Epithelial cell of proximal tubule (primary cell): Measurements from ENCODE around the gene USF2. TPM values are rescaled to one million over a fixed set of nuclear protein-coding genes. Genes with fewer than 3 reads are reported as not detected.
A peak's percentile ranks its signal among the peaks of the same experiment; 100 is the strongest.
"Not testable (repeated sequence)": the region's sequence is repeated elsewhere in the genome, so short reads cannot be mapped to it uniquely, and the experiment has no call there.

ENCODE experiments used
- DNase-seq: peaks from one replicate; pipeline ENCODE4 v3.0.0-alpha.2; 2011; ENCODE audit warnings: low read depth
- H3K4me3 ChIP-seq: 2 replicates; pipeline ENCODE4 v1.5.1; 2011; ENCODE audit warnings: low read depth, mild to moderate bottlenecking, low read length
- total RNA-seq: library from RNA; depleted of rRNA; stranded (reverse); fragments of >200 nt; gene quantifications from 2 replicates; pipeline ENCODE4 v1.2.3, GENCODE V29; 2015
- TF ChIP-seq, protein P1 (sequence below): conservative IDR thresholded peaks from 2 replicates; pipeline ENCODE4 v1.5.1; 2012; ENCODE audit warnings: low read depth, mild to moderate bottlenecking, low read length

Gene USF2, protein sequence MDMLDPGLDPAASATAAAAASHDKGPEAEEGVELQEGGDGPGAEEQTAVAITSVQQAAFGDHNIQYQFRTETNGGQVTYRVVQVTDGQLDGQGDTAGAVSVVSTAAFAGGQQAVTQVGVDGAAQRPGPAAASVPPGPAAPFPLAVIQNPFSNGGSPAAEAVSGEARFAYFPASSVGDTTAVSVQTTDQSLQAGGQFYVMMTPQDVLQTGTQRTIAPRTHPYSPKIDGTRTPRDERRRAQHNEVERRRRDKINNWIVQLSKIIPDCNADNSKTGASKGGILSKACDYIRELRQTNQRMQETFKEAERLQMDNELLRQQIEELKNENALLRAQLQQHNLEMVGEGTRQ
- 62.9 and 67.6 TPM in 2 replicates for total RNA-seq

DNA sequence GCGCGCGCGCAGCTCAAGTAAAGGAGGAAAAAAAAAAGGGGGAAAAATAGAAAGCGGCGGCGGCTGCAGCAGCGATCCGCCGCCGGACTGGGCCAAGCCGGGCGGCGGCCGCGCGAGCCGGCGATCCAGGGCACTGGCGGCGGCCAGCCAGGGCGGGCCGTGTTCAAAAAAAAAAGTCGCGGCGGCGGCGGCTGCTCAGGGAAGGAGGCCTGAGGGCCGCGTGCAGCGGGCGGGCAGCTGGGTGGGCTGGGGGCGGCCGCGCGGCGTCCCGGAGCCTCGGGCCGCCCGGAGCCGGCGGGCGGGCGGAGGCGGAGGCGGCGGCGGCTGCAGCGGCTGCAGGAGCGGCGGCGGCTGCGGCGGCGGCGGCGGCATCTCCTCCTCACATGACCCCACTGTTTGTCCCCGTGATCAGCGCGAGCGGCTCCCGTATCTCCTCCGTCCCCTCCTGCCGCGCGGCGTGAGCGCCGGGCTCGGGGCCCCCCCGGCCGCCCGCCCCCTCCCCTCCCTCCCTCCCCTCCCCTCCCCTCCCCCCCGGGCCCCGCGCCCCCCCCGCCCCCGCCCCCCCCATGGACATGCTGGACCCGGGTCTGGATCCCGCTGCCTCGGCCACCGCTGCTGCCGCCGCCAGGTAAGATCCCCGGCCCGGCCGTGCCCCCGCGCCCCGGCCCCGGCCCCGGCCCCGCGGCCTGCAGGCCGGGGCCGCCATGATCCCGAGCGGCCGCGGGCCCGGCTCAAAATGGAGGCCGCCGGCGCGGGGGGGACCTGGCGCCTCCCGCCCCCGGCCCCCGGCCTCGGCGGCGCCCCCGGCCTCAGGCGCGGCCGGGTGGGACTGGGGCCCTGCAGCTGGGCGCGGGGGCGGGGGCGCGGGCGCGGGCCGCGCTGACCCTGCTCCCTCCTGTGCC, at the start of gene USF2:
TSS of gene USF2 (plus strand) at position 427 of the 902 bp plus-strand sequence. CDS start at position 567, 140 bp downstream.
- TF ChIP-seq, protein P1, sequence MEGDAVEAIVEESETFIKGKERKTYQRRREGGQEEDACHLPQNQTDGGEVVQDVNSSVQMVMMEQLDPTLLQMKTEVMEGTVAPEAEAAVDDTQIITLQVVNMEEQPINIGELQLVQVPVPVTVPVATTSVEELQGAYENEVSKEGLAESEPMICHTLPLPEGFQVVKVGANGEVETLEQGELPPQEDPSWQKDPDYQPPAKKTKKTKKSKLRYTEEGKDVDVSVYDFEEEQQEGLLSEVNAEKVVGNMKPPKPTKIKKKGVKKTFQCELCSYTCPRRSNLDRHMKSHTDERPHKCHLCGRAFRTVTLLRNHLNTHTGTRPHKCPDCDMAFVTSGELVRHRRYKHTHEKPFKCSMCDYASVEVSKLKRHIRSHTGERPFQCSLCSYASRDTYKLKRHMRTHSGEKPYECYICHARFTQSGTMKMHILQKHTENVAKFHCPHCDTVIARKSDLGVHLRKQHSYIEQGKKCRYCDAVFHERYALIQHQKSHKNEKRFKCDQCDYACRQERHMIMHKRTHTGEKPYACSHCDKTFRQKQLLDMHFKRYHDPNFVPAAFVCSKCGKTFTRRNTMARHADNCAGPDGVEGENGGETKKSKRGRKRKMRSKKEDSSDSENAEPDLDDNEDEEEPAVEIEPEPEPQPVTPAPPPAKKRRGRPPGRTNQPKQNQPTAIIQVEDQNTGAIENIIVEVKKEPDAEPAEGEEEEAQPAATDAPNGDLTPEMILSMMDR, result no peak
- H3K4me3 ChIP-seq, result peak within 1 kb of the TSS; percentile 89
- no peak for DNase-seq

DNA sequence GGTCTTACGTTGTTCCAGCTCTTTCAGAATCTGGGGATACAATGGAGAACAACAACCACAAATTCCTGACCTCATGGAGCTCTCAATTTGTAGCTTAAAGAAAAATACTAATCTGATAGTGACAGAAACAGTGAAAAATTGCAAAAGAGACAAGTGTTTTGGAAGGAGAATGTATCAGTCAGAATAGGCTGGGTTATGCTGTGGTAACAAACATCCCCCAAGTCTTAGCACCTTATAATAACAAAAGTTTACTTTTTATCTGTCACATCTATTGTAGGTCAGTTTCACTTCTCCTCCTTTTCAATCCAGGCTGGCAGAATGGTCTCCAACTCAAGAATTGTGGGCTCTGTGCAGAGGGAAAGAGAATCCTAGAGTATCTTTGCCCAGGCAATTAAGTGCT, 49.8 kb upstream of the USF2 start:
- no peak for DNase-seq
- TF ChIP-seq, protein P1, result no peak
- no peak overlapping the region for H3K4me3 ChIP-seq

DNA sequence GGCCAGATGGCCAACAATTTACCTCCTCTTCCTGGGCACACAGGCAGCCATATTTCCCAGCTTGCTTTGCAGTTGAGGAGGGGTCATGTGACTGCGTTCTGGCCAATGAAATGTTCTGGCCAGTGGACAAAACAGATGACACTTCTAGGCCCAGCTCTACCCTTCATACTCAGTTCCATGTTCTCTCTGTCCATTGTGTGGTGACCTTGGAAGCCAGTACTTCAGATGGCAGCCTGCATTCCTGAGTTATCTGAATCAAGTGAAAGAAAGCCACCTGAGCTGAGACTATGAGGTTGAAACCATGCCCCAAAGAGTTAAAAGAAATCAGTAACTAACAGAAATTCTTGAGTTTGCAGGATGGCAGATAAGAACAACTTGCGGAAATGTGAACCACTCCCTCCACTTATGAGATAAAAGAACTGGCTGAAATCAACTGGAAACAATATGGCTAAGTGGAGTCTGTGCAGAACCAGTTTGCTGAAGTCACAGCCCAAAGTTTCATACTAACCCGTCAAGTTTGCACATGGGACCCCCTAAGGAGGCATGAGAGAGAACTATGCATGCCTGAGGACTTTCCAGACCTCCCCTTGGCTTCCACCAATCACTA, 48.3 kb upstream of the USF2 start:
- no peak overlapping the region for H3K4me3 ChIP-seq
- TF ChIP-seq, protein P1, result no peak
- no peak for DNase-seq

DNA sequence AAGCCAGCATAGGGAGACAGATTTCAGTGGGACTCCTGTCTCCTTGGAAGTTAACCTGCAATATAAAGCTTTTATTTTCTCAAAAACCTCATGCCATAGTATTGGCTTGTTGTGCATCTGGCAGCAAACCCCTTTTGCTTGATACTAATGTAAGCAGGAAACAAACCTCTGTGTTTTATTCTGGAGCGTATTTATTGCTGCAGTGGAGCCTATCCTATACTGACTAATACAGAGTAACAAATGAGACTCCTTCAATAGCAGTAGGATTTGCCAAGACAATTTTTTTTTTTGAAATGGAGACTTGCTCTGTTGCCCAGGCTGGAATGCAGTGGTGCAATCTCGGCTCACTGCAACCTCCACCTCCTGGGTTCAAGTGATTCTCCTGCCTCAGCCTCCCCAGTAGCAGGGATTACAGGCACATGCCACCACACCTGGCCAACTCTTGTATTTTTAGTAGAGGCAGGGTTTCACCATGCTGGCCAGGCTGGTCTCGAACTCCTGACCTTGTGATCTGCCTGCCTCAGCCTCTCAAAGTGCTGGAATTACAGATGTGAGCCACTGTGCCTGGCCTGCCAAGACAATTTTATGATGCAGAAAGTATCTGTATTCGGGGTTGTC, 47.7 kb upstream of the USF2 start:
- DNase-seq, H3K4me3 ChIP-seq: not testable (repeated sequence)

DNA sequence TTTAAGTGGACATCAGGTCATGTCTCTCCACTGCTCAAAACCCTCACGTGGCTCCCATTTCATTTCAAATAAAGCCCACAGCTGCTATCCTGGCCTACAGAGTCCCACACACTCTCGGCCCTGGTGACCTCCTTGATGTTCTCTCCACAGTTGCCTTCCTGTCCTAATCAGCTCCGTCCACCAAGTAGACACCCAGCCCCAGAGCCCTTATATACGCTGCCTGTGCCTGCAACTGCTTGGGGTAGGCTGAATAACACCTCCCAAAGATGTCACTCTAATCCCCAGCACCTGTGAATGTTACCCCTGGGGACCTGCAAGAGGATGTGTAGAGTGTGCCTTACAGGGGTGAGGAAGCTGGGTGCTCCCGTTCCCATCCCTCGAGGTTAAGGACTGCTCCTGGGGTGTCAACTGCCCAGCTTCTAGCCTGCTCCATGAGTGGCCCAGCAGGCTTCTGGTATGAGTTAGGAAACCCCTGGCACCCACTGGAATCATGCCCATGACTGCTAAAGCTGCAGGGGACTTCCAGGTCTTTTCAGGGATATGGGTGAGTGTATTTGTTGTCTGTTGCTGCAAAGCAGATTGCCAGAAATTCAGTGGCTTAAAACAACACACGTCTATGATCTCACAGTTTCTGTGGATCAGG, 46.3 kb upstream of the USF2 start:
- H3K4me3 ChIP-seq, result no peak overlapping the region
- TF ChIP-seq, protein P1, result no peak
- no peak for DNase-seq

DNA sequence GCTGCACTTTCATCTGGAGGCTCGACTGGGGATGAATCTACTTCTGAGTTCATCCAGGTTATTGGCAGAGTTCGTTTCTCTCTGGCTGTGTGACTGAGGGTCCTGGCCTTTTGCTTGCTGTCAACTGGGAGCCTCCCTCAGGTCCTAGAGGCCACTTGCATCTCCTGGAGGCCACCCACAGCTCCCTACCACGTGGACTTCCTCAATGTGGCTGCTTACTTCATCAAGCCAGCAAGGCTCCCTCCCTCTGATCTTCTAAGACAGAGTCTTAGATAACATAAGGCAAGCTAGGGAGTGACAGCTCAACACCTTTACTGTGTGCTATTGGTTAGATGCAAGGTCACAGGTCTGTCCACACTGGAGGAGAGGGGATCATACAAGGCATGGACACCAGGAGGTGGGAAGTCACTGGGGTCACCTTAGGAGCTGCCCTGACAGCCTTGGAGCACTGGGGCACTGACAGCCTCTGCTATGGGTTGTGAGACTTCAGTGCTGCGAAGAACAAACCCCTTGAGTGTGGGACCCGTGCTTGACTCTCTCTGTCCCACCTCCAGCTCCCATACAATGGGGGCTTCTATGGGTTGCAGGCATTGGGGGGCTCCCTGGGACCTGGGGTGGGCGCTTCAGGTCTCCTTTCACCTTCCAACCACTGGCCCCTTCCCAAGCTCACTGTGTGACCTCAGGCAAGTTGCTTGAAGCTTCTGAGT, 45.5 kb upstream of the USF2 start:
- TF ChIP-seq, protein P1, result no peak
- H3K4me3 ChIP-seq, result no peak overlapping the region
- DNase-seq, result no peak
